ENCODE data around the gene NKX1-2. TPM values are rescaled to one million over a fixed set of nuclear protein-coding genes. Genes with fewer than 3 reads are reported as not detected.
A peak's percentile ranks its signal among the peaks of the same experiment; 100 is the strongest.

The NKX1-2 gene
- total RNA-seq (2021) (not detected in 2 replicates), Bru-seq, nascent RNA (not detected), BruChase-seq, experiment 1, labeled RNA remaining after a 2-hour chase (percentile 12 among the genes with signal in this experiment), BruChase-seq, experiment 2, labeled RNA remaining after a 6-hour chase (percentile 20 among the genes with signal in this experiment)
- long read RNA-seq: 0 reads

GRCh38 chr10:124450012-124450782 lies at the start of gene NKX1-2:
Gene NKX1-2 (minus strand): TSS chr10:124450035. CDS start chr10:124449943, 92 bp downstream.
- no TSS peak for BruUV-seq (replicated peaks)
- peak; percentile 61 for DNase-seq (ENCODE audit: low spot score)
- intact Hi-C loops (cut with micrococcal nuclease; ENCODE audit: unreplicated experiment): no loop called here
- ChIA-PET CTCF (no interaction called here), POLR2A (ENCODE audit: low non-redundant PET) (no interaction called here)
- H3K27ac ChIP-seq (ENCODE audit: low read depth, low read length, poor library complexity, severe bottlenecking): no peak within 1 kb of the TSS
- H3K4me3 ChIP-seq (ENCODE audit: low read depth, low read length, poor library complexity, severe bottlenecking): peak within 1 kb of the TSS; percentile 35
- H3K36me3 ChIP-seq (ENCODE audit: insufficient read depth, low read length, poor library complexity, severe bottlenecking): no peaks in the 10 kb centered on the region
- no peak for TF ChIP-seq CTCF (conservative IDR thresholded peaks at IDR 0.05; ENCODE audit: low read depth, low read length)
- TF ChIP-seq EZH2 (IDR thresholded peaks at IDR 0.05; ENCODE audit: borderline replicate concordance, low read depth, low read length, poor library complexity, severe bottlenecking): no peak
- peaks cover 9% of the 10 kb centered on the region for H3K4me1 ChIP-seq (ENCODE audit: insufficient read depth, low read length, poor library complexity, severe bottlenecking)
- H3K9me3 ChIP-seq (ENCODE audit: low read depth, low read length, poor library complexity, severe bottlenecking): no peaks in the 10 kb centered on the region
- H3K27me3 ChIP-seq (replicated peaks; ENCODE audit: insufficient read depth, low read depth, low read length, poor library complexity): peaks cover 91% of the 10 kb centered on the region

- TF ChIP-seq EZH2 (IDR thresholded peaks at IDR 0.05; ENCODE audit: borderline replicate concordance, low read depth, low read length, poor library complexity, severe bottlenecking) (no peak), CTCF (conservative IDR thresholded peaks at IDR 0.05; ENCODE audit: low read depth, low read length) (no peak)
- no peaks in the 10 kb centered on the region for H3K27me3 ChIP-seq (replicated peaks; ENCODE audit: insufficient read depth, low read depth, low read length, poor library complexity)
- H3K27ac ChIP-seq (ENCODE audit: low read depth, low read length, poor library complexity, severe bottlenecking): no peak overlapping the region
- H3K4me1 ChIP-seq (ENCODE audit: insufficient read depth, low read length, poor library complexity, severe bottlenecking): no peaks in the 10 kb centered on the region
- ChIA-PET POLR2A (ENCODE audit: low non-redundant PET) (no interaction called here), CTCF (no interaction called here)
- H3K9me3 ChIP-seq (ENCODE audit: low read depth, low read length, poor library complexity, severe bottlenecking): peaks cover 5% of the 10 kb centered on the region
- DNase-seq (ENCODE audit: low spot score): no peak
- no peak overlapping the region for H3K4me3 ChIP-seq (ENCODE audit: low read depth, low read length, poor library complexity, severe bottlenecking)
- intact Hi-C loops (cut with micrococcal nuclease; ENCODE audit: unreplicated experiment): no loop called here
- H3K36me3 ChIP-seq (ENCODE audit: insufficient read depth, low read length, poor library complexity, severe bottlenecking): no peaks in the 10 kb centered on the region
- BruUV-seq (replicated peaks): no TSS peak
Observed at GRCh38 chr10:124498056-124498455, 48.2 kb upstream of the NKX1-2 start.

GRCh38 chr10:124497196-124497881 lies 47.5 kb upstream of the NKX1-2 start:
- DNase-seq (ENCODE audit: low spot score): no peak
- BruUV-seq (replicated peaks): no TSS peak
- Histone ChIP-seq H3K9me3 (ENCODE audit: low read depth, low read length, poor library complexity, severe bottlenecking) (peaks cover 5% of the 10 kb centered on the region), H3K27ac (ENCODE audit: low read depth, low read length, poor library complexity, severe bottlenecking) (no peak overlapping the region), H3K27me3 (replicated peaks; ENCODE audit: insufficient read depth, low read depth, low read length, poor library complexity) (no peaks in the 10 kb centered on the region), H3K36me3 (ENCODE audit: insufficient read depth, low read length, poor library complexity, severe bottlenecking) (no peaks in the 10 kb centered on the region), H3K4me3 (ENCODE audit: low read depth, low read length, poor library complexity, severe bottlenecking) (no peak overlapping the region), H3K4me1 (ENCODE audit: insufficient read depth, low read length, poor library complexity, severe bottlenecking) (no peaks in the 10 kb centered on the region)
- ChIA-PET CTCF (no interaction called here), POLR2A (ENCODE audit: low non-redundant PET) (no interaction called here)
- TF ChIP-seq CTCF (conservative IDR thresholded peaks at IDR 0.05; ENCODE audit: low read depth, low read length): no peak
- no peak for TF ChIP-seq EZH2 (IDR thresholded peaks at IDR 0.05; ENCODE audit: borderline replicate concordance, low read depth, low read length, poor library complexity, severe bottlenecking)
- intact Hi-C loops (cut with micrococcal nuclease; ENCODE audit: unreplicated experiment): no loop called here
